ENCODE results near the gene UBALD1. TPM values are rescaled to one million over a fixed set of nuclear protein-coding genes. Genes with fewer than 3 reads are reported as not detected.

The UBALD1 gene
- total RNA-seq, 1 experiment from 2014 or later: 45.9 TPM

DNA sequence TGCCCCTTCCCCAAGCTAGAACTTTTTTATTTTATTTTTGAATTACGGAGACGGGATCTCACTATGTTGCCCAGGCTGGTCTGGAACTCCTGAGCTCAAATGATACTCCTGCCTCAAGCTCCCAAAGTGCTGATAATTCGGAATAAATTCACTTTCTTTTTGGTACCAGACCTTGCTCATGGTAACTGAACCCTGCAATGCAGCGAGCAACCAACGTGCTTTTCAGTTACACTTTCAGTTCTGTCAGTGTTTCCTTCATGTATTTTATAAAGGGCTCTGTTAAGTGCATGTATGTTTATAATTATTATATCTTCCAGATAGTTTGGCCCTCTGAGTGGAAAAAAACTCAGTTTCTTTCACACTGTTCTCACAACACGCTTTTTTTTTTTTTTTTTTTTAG is 44.6 kb downstream of the UBALD1 start (continued):
- TF ChIP-seq TCF7L2 (IDR thresholded peaks at IDR 0.05; ENCODE audit: borderline replicate concordance, extremely low read depth, insufficient read depth, insufficient read length) (no peak), JUND (IDR thresholded peaks at IDR 0.05) (no peak)

DNA sequence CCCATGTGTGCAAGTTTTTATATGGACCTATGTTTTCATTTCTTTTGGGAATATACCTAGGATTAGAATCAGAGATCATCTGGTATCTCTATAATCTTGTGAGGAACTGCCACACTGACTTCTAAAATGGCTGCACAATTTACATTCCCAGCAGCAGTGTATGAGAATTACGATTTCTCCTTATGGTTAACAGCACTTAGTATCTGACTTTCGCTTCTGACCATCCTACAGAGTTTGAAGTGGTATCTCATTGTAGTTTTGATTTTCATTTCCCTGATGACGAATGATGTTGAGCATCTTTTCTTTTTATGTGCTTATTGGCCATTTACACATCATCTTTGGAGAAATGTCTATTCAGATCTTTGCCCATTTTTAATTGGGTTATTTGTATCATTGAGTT is 48.5 kb downstream of the UBALD1 start:
- ATAC-seq (no peak), DNase-seq (ENCODE audit: low read depth, low spot score) (no peak)
- CTCF ChIA-PET: no interaction called here
- Histone ChIP-seq H3K36me3 (ENCODE audit: control insufficient read depth in 1 of 2, insufficient read depth in 2 of 2, low read length in 2 of 2) (no peaks in the 10 kb centered on the region), H3K79me2 (ENCODE audit: insufficient read depth, low read length) (no peaks in the 10 kb centered on the region), H2AFZ (ENCODE audit: low read depth, low read length, poor library complexity, severe bottlenecking) (no peak overlapping the region), H3K9me3 (ENCODE audit: control insufficient read depth in 1 of 2, insufficient read depth in 1 of 2, low read depth in 1 of 2, low read length in 2 of 2) (no peaks in the 10 kb centered on the region), H3K9ac (ENCODE audit: low read length) (no peak overlapping the region), H3K4me2 (ENCODE audit: low read length) (no peak overlapping the region), H4K20me1 (ENCODE audit: insufficient read depth) (no peaks in the 10 kb centered on the region), H3K27me3 (ENCODE audit: insufficient read depth, low read length) (no peaks in the 10 kb centered on the region), H3K4me3 (replicated peaks in 1 of 2; ENCODE audit: low read depth in 1 of 2, low read length in 2 of 2) (no peak overlapping the region), H3K27ac (ENCODE audit: low read depth, low read length) (no peak overlapping the region), H3K4me1 (ENCODE audit: control insufficient read depth in 1 of 2, insufficient read depth in 2 of 2, low read length in 2 of 2) (no peaks in the 10 kb centered on the region), H3K9me2 (ENCODE audit: insufficient read depth) (no peaks in the 10 kb centered on the region)
- TF ChIP-seq, protein P1, sequence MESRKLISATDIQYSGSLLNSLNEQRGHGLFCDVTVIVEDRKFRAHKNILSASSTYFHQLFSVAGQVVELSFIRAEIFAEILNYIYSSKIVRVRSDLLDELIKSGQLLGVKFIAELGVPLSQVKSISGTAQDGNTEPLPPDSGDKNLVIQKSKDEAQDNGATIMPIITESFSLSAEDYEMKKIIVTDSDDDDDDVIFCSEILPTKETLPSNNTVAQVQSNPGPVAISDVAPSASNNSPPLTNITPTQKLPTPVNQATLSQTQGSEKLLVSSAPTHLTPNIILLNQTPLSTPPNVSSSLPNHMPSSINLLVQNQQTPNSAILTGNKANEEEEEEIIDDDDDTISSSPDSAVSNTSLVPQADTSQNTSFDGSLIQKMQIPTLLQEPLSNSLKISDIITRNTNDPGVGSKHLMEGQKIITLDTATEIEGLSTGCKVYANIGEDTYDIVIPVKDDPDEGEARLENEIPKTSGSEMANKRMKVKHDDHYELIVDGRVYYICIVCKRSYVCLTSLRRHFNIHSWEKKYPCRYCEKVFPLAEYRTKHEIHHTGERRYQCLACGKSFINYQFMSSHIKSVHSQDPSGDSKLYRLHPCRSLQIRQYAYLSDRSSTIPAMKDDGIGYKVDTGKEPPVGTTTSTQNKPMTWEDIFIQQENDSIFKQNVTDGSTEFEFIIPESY (IDR thresholded peaks at IDR 0.05; ENCODE audit: extremely low read depth, insufficient replicate concordance, low read length): no peak
- TF ChIP-seq POLR2A (IDR thresholded peaks at IDR 0.05; ENCODE audit: borderline replicate concordance, extremely low read depth, insufficient read depth, insufficient read length): no peak
- TF ChIP-seq POLR2AphosphoS5 (IDR thresholded peaks at IDR 0.05; ENCODE audit: low read depth, low read length): no peak
- TF ChIP-seq EGR1 (IDR thresholded peaks at IDR 0.05; ENCODE audit: low read depth): no peak
- TF ChIP-seq SP1 (IDR thresholded peaks at IDR 0.05; ENCODE audit: low read depth): no peak
- TF ChIP-seq TCF7L2 (IDR thresholded peaks at IDR 0.05; ENCODE audit: borderline replicate concordance, extremely low read depth, insufficient read depth, insufficient read length): no peak
- no peak for TF ChIP-seq ZNF274 (IDR thresholded peaks at IDR 0.05; ENCODE audit: low read depth, low read length)
- TF ChIP-seq, protein P2, sequence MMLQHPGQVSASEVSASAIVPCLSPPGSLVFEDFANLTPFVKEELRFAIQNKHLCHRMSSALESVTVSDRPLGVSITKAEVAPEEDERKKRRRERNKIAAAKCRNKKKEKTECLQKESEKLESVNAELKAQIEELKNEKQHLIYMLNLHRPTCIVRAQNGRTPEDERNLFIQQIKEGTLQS (IDR thresholded peaks at IDR 0.05): no peak
- no peak for TF ChIP-seq ZFX (IDR thresholded peaks at IDR 0.05)
- TF ChIP-seq JUND (IDR thresholded peaks at IDR 0.05): no peak
- TF ChIP-seq EZH2 (IDR thresholded peaks at IDR 0.05): no peak
- TF ChIP-seq, protein P3, sequence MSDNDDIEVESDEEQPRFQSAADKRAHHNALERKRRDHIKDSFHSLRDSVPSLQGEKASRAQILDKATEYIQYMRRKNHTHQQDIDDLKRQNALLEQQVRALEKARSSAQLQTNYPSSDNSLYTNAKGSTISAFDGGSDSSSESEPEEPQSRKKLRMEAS (IDR thresholded peaks at IDR 0.05): no peak
- intact Hi-C loops (cut with micrococcal nuclease): no loop called here
- POLR2A ChIA-PET: no interaction called here
- BruUV-seq (replicated peaks): no TSS peak
- RAD21 ChIA-PET (ENCODE audit: low non-redundant PET in 1 of 2, low total read pairs in 2 of 2, uncharacterized antibody in 2 of 2, unreplicated experiment in 2 of 2): no interaction called here

Data from HCT116 (cell line).